SIG-M5 treated with dmso at 0.1 percent for 504 hours (cell line): Measurements from ENCODE around the gene PDE1C.

Source experiments
- DNase-seq: peaks from one replicate; lab custom pipeline; 2025; ENCODE audit not compliant: unreplicated experiment; lab: John Stamatoyannopoulos, UW

PDE1C gene

GRCh38 chr7:31950091-31950755 lies 120.0 kb downstream of the PDE1C start:
- DNase-seq, result peak; percentile 7

- peak; percentile 5 for DNase-seq
Measured at GRCh38 chr7:31948029-31948428, 122.2 kb downstream of the PDE1C start.

GRCh38 chr7:31940167-31940566 lies 130.0 kb downstream of the PDE1C start:
- DNase-seq, result no peak

- no peak for DNase-seq
Measured at GRCh38 chr7:31939076-31939475, 131.1 kb downstream of the PDE1C start.

- peak; percentile 4 for DNase-seq
Measured at GRCh38 chr7:31938650-31939049, 131.6 kb downstream of the PDE1C start.

GRCh38 chr7:31937982-31938381 lies 132.2 kb downstream of the PDE1C start:
- DNase-seq, result no peak

- DNase-seq, result no peak
Measured at GRCh38 chr7:31935124-31936054, 134.8 kb downstream of the PDE1C start.

- no peak for DNase-seq
Measured at GRCh38 chr7:31934551-31934950, 135.7 kb downstream of the PDE1C start.

- DNase-seq, result no peak
Measured at GRCh38 chr7:31933481-31933880, 136.7 kb downstream of the PDE1C start.

GRCh38 chr7:31926991-31927584 lies 143.1 kb downstream of the PDE1C start:
- DNase-seq, result no peak

- no peak for DNase-seq
Measured at GRCh38 chr7:31925753-31926454, 144.3 kb downstream of the PDE1C start.

GRCh38 chr7:31924251-31924650 lies 146.0 kb downstream of the PDE1C start:
- DNase-seq, result no peak

- no peak for DNase-seq
Measured at GRCh38 chr7:31922848-31923247, 147.4 kb downstream of the PDE1C start.

GRCh38 chr7:31921047-31921446 lies 149.2 kb downstream of the PDE1C start:
- DNase-seq, result no peak

GRCh38 chr7:31919678-31920369 lies 150.4 kb downstream of the PDE1C start:
- DNase-seq, result no peak

GRCh38 chr7:31918706-31919393 lies 151.4 kb downstream of the PDE1C start:
- no peak for DNase-seq

GRCh38 chr7:31917256-31917655 lies 153.0 kb downstream of the PDE1C start:
- no peak for DNase-seq

- DNase-seq, result no peak
Measured at GRCh38 chr7:31910191-31910590, 160.0 kb downstream of the PDE1C start.

GRCh38 chr7:31906479-31907171 lies 163.6 kb downstream of the PDE1C start:
- DNase-seq, result no peak
